ENCODE results near the gene JKAMP. TPM values are rescaled to one million over a fixed set of nuclear protein-coding genes. Genes with fewer than 3 reads are reported as not detected.
A peak's percentile ranks its signal among the peaks of the same experiment; 100 is the strongest.

JKAMP gene
- total RNA-seq, 1 donor from 2014 or later: 86.1 TPM

GRCh38 chr14:59510966-59511365 lies 26.6 kb downstream of the JKAMP start:
- no peak for DNase-seq
- Mint-ChIP-seq H3K9me3 (ENCODE audit: unreplicated experiment) (peaks cover 3% of the 10 kb centered on the region), H3K27ac (ENCODE audit: unreplicated experiment) (no peak overlapping the region), H3K27me3 (ENCODE audit: unreplicated experiment) (no peaks in the 10 kb centered on the region), H3K36me3 (ENCODE audit: unreplicated experiment) (peaks cover 12% of the 10 kb centered on the region), H3K4me1 (ENCODE audit: low read depth, unreplicated experiment) (no peaks in the 10 kb centered on the region), H3K4me3 (ENCODE audit: unreplicated experiment) (no peak overlapping the region)
- TF ChIP-seq CTCF (IDR thresholded peaks at IDR 0.05; ENCODE audit: partially characterized antibody, unreplicated experiment): no peak

GRCh38 chr14:59511916-59512575 lies 27.7 kb downstream of the JKAMP start:
- Mint-ChIP-seq H3K36me3 (ENCODE audit: unreplicated experiment) (peaks cover 12% of the 10 kb centered on the region), H3K4me3 (ENCODE audit: unreplicated experiment) (no peak overlapping the region), H3K9me3 (ENCODE audit: unreplicated experiment) (peaks cover 3% of the 10 kb centered on the region), H3K4me1 (ENCODE audit: low read depth, unreplicated experiment) (no peaks in the 10 kb centered on the region), H3K27ac (ENCODE audit: unreplicated experiment) (no peak overlapping the region), H3K27me3 (ENCODE audit: unreplicated experiment) (no peaks in the 10 kb centered on the region)
- peak; percentile 64 for DNase-seq
- TF ChIP-seq CTCF (IDR thresholded peaks at IDR 0.05; ENCODE audit: partially characterized antibody, unreplicated experiment): peak; percentile 80

GRCh38 chr14:59520224-59520623 lies 35.9 kb downstream of the JKAMP start:
- Mint-ChIP-seq H3K27ac (ENCODE audit: unreplicated experiment) (no peak overlapping the region), H3K4me1 (ENCODE audit: low read depth, unreplicated experiment) (no peaks in the 10 kb centered on the region), H3K9me3 (ENCODE audit: unreplicated experiment) (no peaks in the 10 kb centered on the region), H3K27me3 (ENCODE audit: unreplicated experiment) (no peaks in the 10 kb centered on the region), H3K4me3 (ENCODE audit: unreplicated experiment) (no peak overlapping the region), H3K36me3 (ENCODE audit: unreplicated experiment) (no peaks in the 10 kb centered on the region)
- no peak for DNase-seq
- no peak for TF ChIP-seq CTCF (IDR thresholded peaks at IDR 0.05; ENCODE audit: partially characterized antibody, unreplicated experiment)

GRCh38 chr14:59529189-59529588 lies 44.9 kb downstream of the JKAMP start:
- peaks cover 3% of the 10 kb centered on the region for H3K9me3 Mint-ChIP-seq (ENCODE audit: unreplicated experiment)
- DNase-seq: no peak
- H3K4me3 Mint-ChIP-seq (ENCODE audit: unreplicated experiment): no peak overlapping the region
- H3K27me3 Mint-ChIP-seq (ENCODE audit: unreplicated experiment): no peaks in the 10 kb centered on the region
- no peaks in the 10 kb centered on the region for H3K36me3 Mint-ChIP-seq (ENCODE audit: unreplicated experiment)
- no peaks in the 10 kb centered on the region for H3K4me1 Mint-ChIP-seq (ENCODE audit: low read depth, unreplicated experiment)
- no peak overlapping the region for H3K27ac Mint-ChIP-seq (ENCODE audit: unreplicated experiment)
- TF ChIP-seq CTCF (IDR thresholded peaks at IDR 0.05; ENCODE audit: partially characterized antibody, unreplicated experiment): no peak

GRCh38 chr14:59530349-59530748 lies 46.0 kb downstream of the JKAMP start:
- TF ChIP-seq CTCF (IDR thresholded peaks at IDR 0.05; ENCODE audit: partially characterized antibody, unreplicated experiment): no peak
- Mint-ChIP-seq H3K27me3 (ENCODE audit: unreplicated experiment) (no peaks in the 10 kb centered on the region), H3K4me3 (ENCODE audit: unreplicated experiment) (no peak overlapping the region), H3K36me3 (ENCODE audit: unreplicated experiment) (no peaks in the 10 kb centered on the region), H3K9me3 (ENCODE audit: unreplicated experiment) (peaks cover 3% of the 10 kb centered on the region), H3K4me1 (ENCODE audit: low read depth, unreplicated experiment) (no peaks in the 10 kb centered on the region), H3K27ac (ENCODE audit: unreplicated experiment) (no peak overlapping the region)
- DNase-seq: no peak
